HG03135 (cell line): Measurements from ENCODE around the gene TTYH3.
A peak's percentile ranks its signal among the peaks of the same experiment; 100 is the strongest.

Source experiments
- ATAC-seq: cut with Tn5 transposase; IDR thresholded peaks from one replicate; pipeline ENCODE4 v1.9.1; 2021; ENCODE audit warnings: mild to moderate bottlenecking, moderate library complexity; ENCODE audit not compliant: unreplicated experiment

TTYH3 gene

GRCh38 chr7:2634267-2635145 is 2.7 kb downstream of the TTYH3 start:
- ATAC-seq = no peak

GRCh38 chr7:2635148-2635668 is 3.4 kb downstream of the TTYH3 start:
- no peak for ATAC-seq

- no peak for ATAC-seq
Measured at GRCh38 chr7:2635810-2636701, 4.3 kb downstream of the TTYH3 start.

- no peak for ATAC-seq
Measured at GRCh38 chr7:2637066-2637471, 5.3 kb downstream of the TTYH3 start.

GRCh38 chr7:2637505-2638223 is 5.9 kb downstream of the TTYH3 start:
- ATAC-seq = no peak

GRCh38 chr7:2638224-2638991 is 6.6 kb downstream of the TTYH3 start:
- ATAC-seq = no peak

GRCh38 chr7:2639181-2639681 is 7.4 kb downstream of the TTYH3 start:
- no peak for ATAC-seq

- ATAC-seq = no peak
Measured at GRCh38 chr7:2639695-2640481, 8.1 kb downstream of the TTYH3 start.

- no peak for ATAC-seq
Measured at GRCh38 chr7:2640482-2640830, 8.7 kb downstream of the TTYH3 start.

GRCh38 chr7:2640846-2641316 is 9.1 kb downstream of the TTYH3 start:
- ATAC-seq = no peak

GRCh38 chr7:2641406-2642393 is 9.9 kb downstream of the TTYH3 start:
- ATAC-seq = peak; percentile 35

GRCh38 chr7:2643386-2644219 is 11.8 kb downstream of the TTYH3 start:
- no peak for ATAC-seq

GRCh38 chr7:2644220-2644561 is 12.4 kb downstream of the TTYH3 start:
- no peak for ATAC-seq

- ATAC-seq = peak; percentile 46
Measured at GRCh38 chr7:2644562-2645273, 12.9 kb downstream of the TTYH3 start.

- ATAC-seq = peak; percentile 51
Measured at GRCh38 chr7:2645274-2645868, 13.6 kb downstream of the TTYH3 start.

GRCh38 chr7:2646336-2646679 is 14.5 kb downstream of the TTYH3 start:
- ATAC-seq = no peak
